ENCODE data around the gene NLRP6. TPM values are rescaled to one million over a fixed set of nuclear protein-coding genes. Genes with fewer than 3 reads are reported as not detected.
A peak's percentile ranks its signal among the peaks of the same experiment; 100 is the strongest.
"Not testable (repeated sequence)": the region's sequence is repeated elsewhere in the genome, so short reads cannot be mapped to it uniquely, and the experiment has no call there.

NLRP6 gene
- total RNA-seq, 2 experiments from 2014 or later = 2.5 TPM

DNA sequence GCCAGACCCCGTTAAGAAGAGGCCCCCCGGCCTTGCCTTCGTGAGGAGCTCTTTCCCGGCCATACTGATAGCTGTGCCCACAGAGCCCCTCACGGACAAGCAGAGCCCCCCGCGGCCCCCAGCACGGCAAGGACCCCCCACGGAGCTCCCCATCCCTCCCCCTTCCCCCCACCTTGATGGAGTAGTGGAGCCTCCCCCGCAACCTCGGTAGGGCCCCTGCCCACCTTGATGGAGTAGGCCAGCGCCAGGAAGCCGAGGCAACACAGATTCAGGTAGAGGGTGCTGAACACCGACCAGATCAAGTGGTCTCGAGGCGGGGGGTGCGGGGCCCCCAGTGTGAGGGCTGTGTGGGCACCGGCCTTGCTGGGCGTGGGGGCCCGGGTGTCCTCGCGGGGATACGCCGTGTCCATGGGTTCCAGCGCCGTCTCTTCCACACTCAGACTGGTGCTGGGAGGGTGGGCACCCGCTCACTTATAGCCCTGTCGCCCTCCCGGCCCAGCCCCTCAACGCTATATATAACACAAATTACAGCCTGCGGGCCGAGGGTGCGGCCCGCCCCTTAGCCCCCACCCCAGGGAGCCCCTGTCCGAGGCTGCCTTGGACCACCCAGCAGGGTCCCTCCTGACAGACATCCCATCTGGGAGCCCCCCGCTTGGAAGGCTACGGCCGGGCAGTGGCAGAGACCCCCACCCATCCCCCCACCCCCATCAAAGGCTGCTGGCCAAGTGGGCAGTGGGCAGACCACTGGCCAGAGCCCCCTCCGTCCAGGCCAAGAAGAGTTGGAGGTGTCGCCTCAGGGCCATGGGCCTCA is 21.1 kb downstream of the NLRP6 start, which contains the start of gene IFITM5:
IFITM5 (minus strand) TSS at position 446 of the 811 bp plus-strand sequence; CDS start at position 410, 36 bp downstream.
- Mint-ChIP-seq H3K9me3 (no peaks in the 10 kb centered on the region), H3K4me3 (no peak within 1 kb of the TSS), H3K4me1 (peaks cover 25% of the 10 kb centered on the region), H3K36me3 (ENCODE audit: low read depth) (no peaks in the 10 kb centered on the region), H3K27ac (no peak within 1 kb of the TSS), H3K27me3 (peaks cover 20% of the 10 kb centered on the region)
- POLR2A ChIA-PET = interaction anchor here (0.7 to 1.3 kb wide), 7 partner anchors 8 to 92 kb away, joined by 3 to 6 read pairs (median 4); partner anchors contain the start of genes BET1L, IFITM2 and RIC8A
- CTCF ChIA-PET = no interaction called here
- no peak for DNase-seq

DNA sequence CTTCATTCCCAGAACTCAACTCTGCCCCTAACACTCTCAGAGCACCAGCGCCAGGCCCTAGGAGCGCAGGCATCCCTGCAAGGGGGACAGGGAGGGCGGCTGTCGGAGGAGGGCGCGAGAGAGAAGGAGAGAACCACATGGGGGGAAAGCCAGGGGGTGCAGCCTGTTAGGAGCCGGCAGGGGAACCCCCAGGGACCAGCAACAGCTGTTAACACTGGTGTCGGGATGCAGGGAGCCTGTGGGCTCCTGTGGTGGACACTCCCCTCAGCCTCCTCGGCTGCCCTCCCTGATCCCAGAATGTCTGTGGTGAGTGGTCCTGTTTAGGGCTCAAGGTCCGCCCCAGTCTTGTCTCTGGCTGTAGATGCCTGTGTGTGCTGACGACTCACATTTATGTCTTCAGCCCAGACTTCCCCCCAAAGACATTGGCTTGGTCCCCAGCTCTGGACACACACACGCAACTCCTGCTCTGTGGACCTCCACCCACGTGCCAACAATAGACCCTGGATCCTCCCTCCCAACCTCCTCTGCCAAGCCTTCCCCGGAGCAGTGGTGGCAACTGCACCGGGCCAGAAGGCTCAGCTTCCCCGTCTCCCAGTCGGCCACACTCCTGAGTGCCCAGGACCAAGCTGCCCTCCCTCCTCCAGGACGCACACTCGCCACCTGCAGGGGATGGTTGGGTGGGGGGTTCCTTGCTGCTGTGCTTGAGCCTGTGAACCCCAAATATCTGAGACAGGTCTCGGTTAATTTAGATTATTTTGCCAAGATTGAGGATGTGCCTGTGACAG is 21.9 kb downstream of the NLRP6 start:
- POLR2A ChIA-PET = interaction anchor here (0.8 to 2.6 kb wide), 5 partner anchors 13 to 207 kb away, joined by 3 to 8 read pairs (median 3); partner anchors contain the start of genes BET1L, RIC8A and RNH1
- H3K27me3 Mint-ChIP-seq = peaks cover 20% of the 10 kb centered on the region
- no peaks in the 10 kb centered on the region for H3K9me3 Mint-ChIP-seq
- H3K27ac Mint-ChIP-seq = no peak overlapping the region
- no peak for DNase-seq
- H3K36me3 Mint-ChIP-seq (ENCODE audit: low read depth) = no peaks in the 10 kb centered on the region
- peaks cover 27% of the 10 kb centered on the region for H3K4me1 Mint-ChIP-seq
- CTCF ChIA-PET = no interaction called here
- no peak overlapping the region for H3K4me3 Mint-ChIP-seq

DNA sequence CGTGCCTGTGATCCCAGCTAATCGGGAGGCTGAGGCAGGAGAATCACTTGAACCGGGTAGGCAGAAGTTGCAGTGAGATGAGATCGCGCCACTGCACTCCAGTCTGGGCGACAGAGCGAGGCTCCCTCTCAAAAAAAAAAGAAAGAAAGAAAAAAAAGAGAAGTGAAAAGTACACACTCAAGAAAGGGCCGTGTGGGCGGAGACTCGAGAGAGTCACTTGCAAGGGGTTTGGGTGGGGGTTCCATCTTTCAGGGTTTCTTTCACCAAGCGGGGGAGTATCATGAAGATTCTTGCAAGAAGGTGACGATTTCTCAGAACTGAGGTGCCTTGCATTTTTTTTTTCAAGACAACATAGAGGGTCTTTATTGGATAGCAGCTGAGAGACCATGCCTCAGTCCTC is 25.2 kb downstream of the NLRP6 start:
- no peak overlapping the region for H3K27ac Mint-ChIP-seq
- peaks cover 15% of the 10 kb centered on the region for H3K27me3 Mint-ChIP-seq
- DNase-seq = no peak
- POLR2A ChIA-PET = interaction anchor here (1.4 kb wide), 1 partner anchor 12 kb away, joined by 4 read pairs; no protein-coding TSS in a partner anchor
- peaks cover 5% of the 10 kb centered on the region for H3K36me3 Mint-ChIP-seq (ENCODE audit: low read depth)
- H3K4me1 Mint-ChIP-seq = peaks cover 33% of the 10 kb centered on the region
- CTCF ChIA-PET = no interaction called here
- no peaks in the 10 kb centered on the region for H3K9me3 Mint-ChIP-seq
- no peak overlapping the region for H3K4me3 Mint-ChIP-seq

DNA sequence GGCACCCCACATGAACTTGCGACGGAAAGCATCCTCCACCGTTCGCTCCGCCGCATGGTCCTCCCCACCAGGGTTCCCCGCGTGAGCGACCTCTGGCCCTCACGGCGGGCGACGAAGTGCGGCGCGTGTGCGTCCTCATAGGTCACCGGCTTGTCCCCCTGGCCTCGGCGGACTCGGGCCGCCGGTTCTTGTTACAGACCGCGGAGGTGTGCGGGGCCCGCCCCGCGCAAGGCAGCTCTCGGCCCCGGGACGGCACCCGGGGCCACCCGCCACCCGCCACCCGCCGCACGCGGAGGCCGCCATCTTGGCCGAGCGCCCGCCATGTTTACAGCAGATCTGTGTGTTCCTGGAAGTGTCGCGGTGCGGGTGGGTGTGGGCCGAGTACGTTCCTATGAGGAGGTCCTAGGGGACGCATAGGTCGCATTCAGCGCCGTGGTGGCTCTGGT is 25.9 kb downstream of the NLRP6 start:
- no peak overlapping the region for H3K27ac Mint-ChIP-seq
- H3K4me1 Mint-ChIP-seq = peaks cover 31% of the 10 kb centered on the region
- peaks cover 15% of the 10 kb centered on the region for H3K27me3 Mint-ChIP-seq
- POLR2A ChIA-PET = interaction anchor here (1.0 to 2.4 kb wide), 4 partner anchors 11 to 103 kb away, joined by 3 to 7 read pairs (median 4); no protein-coding TSS in a partner anchor
- CTCF ChIA-PET = interaction anchor here (0.9 to 3.3 kb wide), 7 partner anchors 13 to 97 kb away, joined by 4 to 32 read pairs (median 14); partner anchors contain the start of genes BET1L and RIC8A
- no peaks in the 10 kb centered on the region for H3K9me3 Mint-ChIP-seq
- H3K36me3 Mint-ChIP-seq (ENCODE audit: low read depth) = peaks cover 12% of the 10 kb centered on the region
- no peak for DNase-seq
- no peak overlapping the region for H3K4me3 Mint-ChIP-seq

DNA sequence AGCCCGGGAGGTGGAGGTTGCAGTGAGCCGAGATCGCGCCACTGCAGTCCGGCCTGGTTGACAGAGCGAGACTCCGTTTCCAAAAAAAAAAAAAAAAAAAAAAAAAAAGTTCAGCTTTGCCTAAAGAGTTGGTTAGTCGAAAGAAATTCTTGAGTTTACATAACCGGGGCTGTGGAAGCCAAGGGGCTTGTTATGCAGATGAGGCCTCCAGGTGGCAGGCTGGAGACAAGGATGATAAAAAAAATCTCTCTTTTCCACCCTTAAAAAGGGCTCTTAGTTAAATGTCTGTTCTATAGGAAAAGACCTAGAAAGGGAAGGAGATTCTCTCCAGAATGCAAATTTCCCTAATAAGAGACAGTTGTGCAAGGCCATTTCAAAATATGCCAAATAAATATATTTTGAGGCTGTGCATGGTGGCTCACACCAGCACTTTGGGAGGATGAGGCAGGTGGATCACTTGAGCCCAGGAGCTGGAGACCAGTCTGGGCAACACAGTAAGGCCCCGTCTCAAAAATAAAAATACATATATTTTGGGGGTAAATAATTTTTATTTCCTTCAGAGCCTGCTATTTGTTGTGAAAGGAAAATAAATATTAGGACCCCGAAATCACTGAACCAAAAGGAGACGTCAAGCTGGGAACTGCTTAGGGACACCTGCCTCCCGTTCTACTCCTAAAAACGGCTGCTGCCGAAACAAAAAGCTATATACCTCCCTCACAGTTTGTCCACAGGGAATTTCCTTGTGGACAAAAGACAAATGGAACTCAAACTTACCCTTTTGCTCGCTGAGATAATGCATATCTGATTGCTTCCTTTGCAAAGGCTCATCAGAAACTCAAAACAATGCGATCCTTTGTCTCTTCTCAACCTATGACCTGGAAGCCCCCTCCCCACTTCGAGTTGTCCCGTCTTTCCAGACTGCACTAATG is 27.0 kb downstream of the NLRP6 start:
- ChIA-PET POLR2A (interaction anchor here (1.0 to 2.4 kb wide), 9 partner anchors 10 to 102 kb away, joined by 3 to 11 read pairs (median 7); partner anchors contain the start of gene SIRT3), CTCF (interaction anchor here (0.7 to 3.3 kb wide), 16 partner anchors 11 to 143 kb away, joined by 3 to 32 read pairs (median 4); partner anchors contain the start of genes BET1L, PSMD13, RIC8A and SIGIRR)
- no peak overlapping the region for H3K4me3 Mint-ChIP-seq
- peaks cover 33% of the 10 kb centered on the region for H3K4me1 Mint-ChIP-seq
- DNase-seq = peak; percentile 73
- peaks cover 22% of the 10 kb centered on the region for H3K36me3 Mint-ChIP-seq (ENCODE audit: low read depth)
- peaks cover 11% of the 10 kb centered on the region for H3K27me3 Mint-ChIP-seq
- H3K27ac Mint-ChIP-seq = no peak overlapping the region
- no peaks in the 10 kb centered on the region for H3K9me3 Mint-ChIP-seq

DNA sequence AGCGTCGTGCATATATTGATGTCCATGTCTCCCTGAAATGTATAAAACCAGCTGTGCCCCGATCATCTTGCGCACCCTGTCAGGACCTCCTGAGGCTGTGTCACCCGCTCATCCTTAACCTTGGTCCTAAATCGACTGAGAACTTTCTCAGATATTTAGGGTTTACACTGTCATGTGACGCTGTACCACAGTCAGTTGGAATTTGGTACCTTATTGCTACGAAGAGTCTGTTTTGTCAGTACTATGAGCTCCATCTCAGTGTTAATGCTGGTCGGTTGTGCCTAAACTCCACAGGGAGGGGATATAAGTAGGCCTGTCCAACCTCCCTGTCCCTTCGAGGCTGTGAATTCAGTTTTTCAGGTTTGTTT is 27.6 kb downstream of the NLRP6 start:
- H3K27ac Mint-ChIP-seq = peak overlapping the region; percentile 18
- H3K36me3 Mint-ChIP-seq (ENCODE audit: low read depth) = peaks cover 22% of the 10 kb centered on the region
- peaks cover 6% of the 10 kb centered on the region for H3K27me3 Mint-ChIP-seq
- POLR2A ChIA-PET = interaction anchor here (1.2 to 2.4 kb wide), 8 partner anchors 10 to 70 kb away, joined by 3 to 11 read pairs (median 8); partner anchors contain the start of gene SIRT3
- peaks cover 33% of the 10 kb centered on the region for H3K4me1 Mint-ChIP-seq
- H3K4me3 Mint-ChIP-seq = no peak overlapping the region
- no peaks in the 10 kb centered on the region for H3K9me3 Mint-ChIP-seq
- DNase-seq = no peak
- CTCF ChIA-PET = interaction anchor here (0.6 to 3.3 kb wide), 13 partner anchors 11 to 142 kb away, joined by 3 to 32 read pairs (median 5); partner anchors contain the start of genes BET1L, RIC8A and SIGIRR

DNA sequence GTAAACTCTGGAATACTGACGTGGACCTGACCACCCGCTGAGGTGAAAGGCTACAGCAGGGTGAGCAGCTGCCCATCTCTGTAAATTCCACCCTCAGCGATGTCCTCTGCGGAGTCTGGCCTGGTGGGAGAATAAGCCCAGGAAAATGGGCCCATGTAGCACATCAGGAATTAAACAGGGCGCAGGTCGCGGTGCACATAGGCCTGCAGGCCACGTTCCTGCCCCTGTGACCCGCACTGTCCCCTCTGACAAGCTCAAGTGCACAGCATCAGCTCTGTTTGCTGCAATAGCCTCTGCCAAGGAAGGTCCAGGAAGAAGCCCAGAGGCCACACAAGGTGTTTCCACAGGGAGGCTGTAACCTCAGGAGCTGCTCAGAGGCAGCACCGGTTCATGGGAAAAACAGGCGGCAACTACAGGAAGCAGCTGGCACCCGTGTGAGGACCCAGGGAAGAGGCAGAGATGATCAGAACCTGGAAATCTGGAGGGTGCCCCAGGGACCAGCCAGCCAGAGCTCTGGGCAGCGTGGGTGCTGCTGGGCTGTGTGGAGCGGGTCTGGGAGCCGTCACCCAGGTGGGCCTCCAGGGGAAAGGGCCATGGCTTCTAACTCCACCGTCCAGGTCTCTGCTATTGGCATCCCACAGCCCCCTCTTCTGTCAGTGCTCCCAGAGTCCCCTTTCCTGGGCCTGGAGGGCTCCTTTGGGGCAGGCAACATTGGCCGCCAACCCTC is 28.6 kb downstream of the NLRP6 start:
- peaks cover 3% of the 10 kb centered on the region for H3K27me3 Mint-ChIP-seq
- peak overlapping the region; percentile 99 for H3K27ac Mint-ChIP-seq
- H3K9me3 Mint-ChIP-seq = no peaks in the 10 kb centered on the region
- peaks cover 30% of the 10 kb centered on the region for H3K4me1 Mint-ChIP-seq
- ChIA-PET CTCF (interaction anchor here (0.7 to 3.3 kb wide), 9 partner anchors 10 to 142 kb away, joined by 3 to 32 read pairs (median 11); no protein-coding TSS in a partner anchor), POLR2A (interaction anchor here (0.7 to 1.9 kb wide), 10 partner anchors 9 to 99 kb away, joined by 3 to 11 read pairs (median 5); partner anchors contain the start of genes BET1L, RIC8A and SIRT3)
- peak overlapping the region; percentile 89 for H3K4me3 Mint-ChIP-seq
- peaks cover 22% of the 10 kb centered on the region for H3K36me3 Mint-ChIP-seq (ENCODE audit: low read depth)
- DNase-seq = no peak

DNA sequence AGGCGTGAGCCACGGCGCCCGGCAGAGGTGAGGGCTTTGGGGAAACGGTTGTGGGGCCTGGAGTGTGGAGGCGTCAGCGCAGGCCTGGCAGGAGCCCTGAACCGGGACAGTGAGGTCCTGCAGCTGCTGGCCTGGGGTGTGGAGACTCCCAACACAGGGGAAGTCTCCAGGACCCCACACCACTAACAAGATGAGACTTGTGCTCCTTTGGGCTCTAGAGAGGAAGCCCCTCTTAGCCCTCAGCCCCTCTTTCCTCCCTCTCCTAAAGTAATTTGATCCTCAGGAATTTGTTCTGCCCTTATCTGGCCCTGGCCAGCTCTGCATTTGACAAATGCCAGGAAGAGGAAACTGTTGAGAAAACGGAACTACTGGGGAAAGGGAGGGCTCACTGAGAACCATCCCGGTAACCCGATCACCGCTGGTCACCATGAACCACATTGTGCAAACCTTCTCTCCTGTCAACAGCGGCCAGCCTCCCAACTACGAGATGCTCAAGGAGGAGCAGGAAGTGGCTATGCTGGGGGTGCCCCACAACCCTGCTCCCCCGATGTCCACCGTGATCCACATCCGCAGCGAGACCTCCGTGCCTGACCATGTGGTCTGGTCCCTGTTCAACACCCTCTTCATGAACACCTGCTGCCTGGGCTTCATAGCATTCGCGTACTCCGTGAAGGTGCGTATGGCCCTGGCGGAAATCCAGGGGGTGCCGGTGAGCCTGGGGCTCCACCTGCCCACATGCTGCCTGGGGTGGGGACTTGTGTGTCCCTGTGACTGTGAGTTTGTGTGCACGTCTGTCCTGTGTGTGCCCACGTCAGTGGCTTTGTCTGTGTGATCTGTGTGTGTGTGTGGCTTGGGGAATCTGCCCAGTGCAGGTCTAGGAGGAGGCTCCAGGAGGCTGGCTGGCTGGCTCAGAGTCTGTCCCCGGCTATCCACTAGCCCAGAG is 29.8 kb downstream of the NLRP6 start, which contains the start of gene IFITM2:
IFITM2 (plus strand) TSS at position 51 of the 943 bp plus-strand sequence; CDS start at position 428, 377 bp downstream.
- ChIA-PET POLR2A (interaction anchor here (0.6 to 2.2 kb wide), 10 partner anchors 9 to 141 kb away, joined by 3 to 22 read pairs (median 5); partner anchors contain the start of genes BET1L, IFITM5 and RIC8A), CTCF (interaction anchor here (0.6 to 1.0 kb wide), 2 partner anchors 9 to 210 kb away, joined by 3 to 10 read pairs; no protein-coding TSS in a partner anchor)
- H3K27ac Mint-ChIP-seq = peak within 1 kb of the TSS; percentile 99
- H3K9me3 Mint-ChIP-seq, H3K27me3 Mint-ChIP-seq: not testable (repeated sequence)
- H3K4me3 Mint-ChIP-seq = peak within 1 kb of the TSS; percentile 89
- peak; percentile 81 for DNase-seq
- peaks cover 37% of the 10 kb centered on the region for H3K4me1 Mint-ChIP-seq
- peaks cover 25% of the 10 kb centered on the region for H3K36me3 Mint-ChIP-seq (ENCODE audit: low read depth)

DNA sequence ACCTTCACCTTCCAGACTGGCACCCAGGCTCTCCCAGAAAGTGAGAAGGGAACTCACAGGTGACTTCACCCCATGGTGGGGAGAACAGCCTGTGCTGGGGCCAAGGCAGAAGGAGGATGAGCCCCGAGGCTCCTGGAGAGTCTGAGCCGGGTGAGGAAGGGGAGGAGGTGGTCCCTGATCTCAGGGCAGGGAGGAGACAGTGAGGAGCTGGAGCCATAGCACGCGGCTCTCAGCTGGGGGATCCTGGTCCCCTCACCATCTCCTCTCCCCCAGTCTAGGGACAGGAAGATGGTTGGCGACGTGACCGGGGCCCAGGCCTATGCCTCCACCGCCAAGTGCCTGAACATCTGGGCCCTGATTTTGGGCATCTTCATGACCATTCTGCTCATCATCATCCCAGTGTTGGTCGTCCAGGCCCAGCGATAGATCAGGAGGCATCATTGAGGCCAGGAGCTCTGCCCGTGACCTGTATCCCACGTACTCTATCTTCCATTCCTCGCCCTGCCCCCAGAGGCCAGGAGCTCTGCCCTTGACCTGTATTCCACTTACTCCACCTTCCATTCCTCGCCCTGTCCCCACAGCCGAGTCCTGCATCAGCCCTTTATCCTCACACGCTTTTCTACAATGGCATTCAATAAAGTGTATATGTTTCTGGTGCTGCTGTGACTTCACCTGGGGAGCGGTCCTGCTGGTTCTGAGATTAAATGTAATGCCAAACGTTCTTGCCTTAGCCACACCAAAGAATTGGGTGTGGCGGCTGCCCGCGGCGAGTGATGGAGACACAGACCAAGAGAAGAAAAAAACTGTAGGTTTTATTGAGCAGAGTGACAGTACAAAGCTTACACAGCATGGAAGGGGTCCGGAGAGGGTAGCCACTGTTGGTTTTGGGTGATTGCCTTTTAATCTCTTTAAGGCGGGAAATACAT is 30.8 kb downstream of the NLRP6 start:
- peak overlapping the region; percentile 99 for H3K27ac Mint-ChIP-seq
- ChIA-PET POLR2A (interaction anchor here (0.8 to 2.2 kb wide), 14 partner anchors 8 to 108 kb away, joined by 3 to 22 read pairs (median 6); partner anchors contain the start of genes BET1L, PGGHG and RIC8A), CTCF (interaction anchor here (1.0 to 1.6 kb wide), 2 partner anchors 9 to 46 kb away, joined by 6 to 7 read pairs; no protein-coding TSS in a partner anchor)
- H3K27me3 Mint-ChIP-seq, H3K9me3 Mint-ChIP-seq: not testable (repeated sequence)
- peaks cover 44% of the 10 kb centered on the region for H3K4me1 Mint-ChIP-seq
- H3K36me3 Mint-ChIP-seq (ENCODE audit: low read depth) = peaks cover 33% of the 10 kb centered on the region
- H3K4me3 Mint-ChIP-seq = peak overlapping the region; percentile 89
- DNase-seq = peak; percentile 58
